Heart left ventricle (tissue), 13 donors: ENCODE data around the gene LRRC36.

Experiments
- POLR2A ChIP-seq, 2 donors: fragments of 450-650 bp; IDR thresholded peaks; one replicate each; pipeline ENCODE4 v1.6.1; 2017; ENCODE audit warnings: antibody characterized with exemption in 2 of 2, mild to moderate bottlenecking in 2 of 2, moderate library complexity in 2 of 2
- TF ChIP-seq, protein P1 (sequence below), 12 donors: fragments of 200-600 bp; sonication (generic) in 4 of 12; IDR thresholded peaks; one replicate each; pipeline versions ENCODE4 v1.5.0 to v1.8.0; 2018 to 2022; ENCODE audit warnings: antibody characterized with exemption in 12 of 12, mild to moderate bottlenecking in 5 of 12
- donor health status: ischemic (EF 13 %, LVEDD 7.1; RV severe dilation, severe dysfunction).
- donor health status: DM: no; HTN: yes; CAD: no.
- donor health status: DM: no; HTN: no; CAD: no.
- donor health status: ischemic (EF 25% LVEDD 6.9; RV normal size, moderate dysfunction).
- donor health status: ischemic (EF 25% LVEDD 5.7; RV mildly dilated, moderate dysfunction).
- donor health status: ischemic (EF 35%, LVEDD 5.7; RV mildly dilated, moderate dysfunction).
- donor health status: nonischemic (EF 11% LVEDD 7.7; RV severe dilation, severe dysfunction).
- donor health status: DM: yes; HTN: yes; CAD: no.
- donor health status: PGD.
- donor health status: ischemic (EF 29% LVEDD 5.4; RV normal size, mild dysfunction).
- donor health status: nonischemic (EF 23%, LVEDD 6.1; RV moderate dilation, normal function).

DNA sequence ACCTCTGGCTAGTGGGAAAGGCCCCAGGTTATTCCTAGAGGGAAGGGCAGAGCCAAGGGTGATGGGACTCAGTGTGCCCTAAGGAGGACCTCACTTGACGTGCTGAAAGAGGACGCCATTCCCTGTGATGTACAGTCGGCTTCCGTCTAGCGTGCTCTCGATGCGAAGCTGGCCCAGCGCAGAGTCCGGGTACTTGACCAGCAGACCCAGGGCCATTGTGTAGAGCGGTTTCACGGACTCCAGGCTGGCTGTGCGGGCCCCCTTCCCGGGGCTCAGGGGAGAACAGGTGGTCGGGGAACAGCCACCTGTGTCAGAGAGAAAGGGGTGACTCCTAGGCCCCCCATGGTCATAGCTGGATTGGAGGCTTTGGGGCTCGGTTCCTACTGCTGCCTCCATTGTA lies 27.3 kb upstream of the LRRC36 start:
- TF ChIP-seq, protein P1, sequence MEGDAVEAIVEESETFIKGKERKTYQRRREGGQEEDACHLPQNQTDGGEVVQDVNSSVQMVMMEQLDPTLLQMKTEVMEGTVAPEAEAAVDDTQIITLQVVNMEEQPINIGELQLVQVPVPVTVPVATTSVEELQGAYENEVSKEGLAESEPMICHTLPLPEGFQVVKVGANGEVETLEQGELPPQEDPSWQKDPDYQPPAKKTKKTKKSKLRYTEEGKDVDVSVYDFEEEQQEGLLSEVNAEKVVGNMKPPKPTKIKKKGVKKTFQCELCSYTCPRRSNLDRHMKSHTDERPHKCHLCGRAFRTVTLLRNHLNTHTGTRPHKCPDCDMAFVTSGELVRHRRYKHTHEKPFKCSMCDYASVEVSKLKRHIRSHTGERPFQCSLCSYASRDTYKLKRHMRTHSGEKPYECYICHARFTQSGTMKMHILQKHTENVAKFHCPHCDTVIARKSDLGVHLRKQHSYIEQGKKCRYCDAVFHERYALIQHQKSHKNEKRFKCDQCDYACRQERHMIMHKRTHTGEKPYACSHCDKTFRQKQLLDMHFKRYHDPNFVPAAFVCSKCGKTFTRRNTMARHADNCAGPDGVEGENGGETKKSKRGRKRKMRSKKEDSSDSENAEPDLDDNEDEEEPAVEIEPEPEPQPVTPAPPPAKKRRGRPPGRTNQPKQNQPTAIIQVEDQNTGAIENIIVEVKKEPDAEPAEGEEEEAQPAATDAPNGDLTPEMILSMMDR (IDR thresholded peaks at IDR 0.05), result no peak
- TF ChIP-seq POLR2A (IDR thresholded peaks at IDR 0.05), result no peak
